ENCODE measurements around the gene VCAN.

VCAN gene

DNA sequence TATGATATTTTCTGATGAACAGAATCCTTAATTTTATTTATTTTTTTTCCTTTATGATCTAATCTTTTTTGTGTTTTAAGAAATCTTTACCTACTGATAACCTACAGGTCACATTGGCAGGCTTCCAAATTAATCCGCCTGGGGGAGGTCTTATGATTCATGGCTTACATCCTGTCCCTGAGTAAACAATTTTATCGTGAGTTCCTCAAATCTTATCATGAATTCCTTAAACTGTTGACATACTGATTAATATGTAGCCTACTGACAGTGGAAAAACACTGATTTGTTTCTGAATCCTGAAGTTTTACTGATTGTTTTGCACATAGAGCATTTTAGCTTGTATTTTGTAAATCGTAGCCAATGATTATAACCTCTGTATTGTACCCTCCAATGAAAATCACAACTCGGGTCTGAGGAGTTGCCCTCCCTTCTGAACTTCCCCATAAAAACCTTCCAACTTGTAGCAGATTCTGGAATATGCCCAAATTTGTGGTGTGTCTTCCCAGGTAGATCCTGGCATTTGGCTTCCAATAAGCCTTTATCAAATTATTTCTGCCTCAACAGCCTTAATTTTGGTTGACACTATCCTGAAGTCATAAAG lies 105.6 kb downstream of the VCAN start:
- H3K4me3 ChIP-seq (ENCODE audit: low read depth, low read length): no peak overlapping the region
- TF ChIP-seq, protein P1, sequence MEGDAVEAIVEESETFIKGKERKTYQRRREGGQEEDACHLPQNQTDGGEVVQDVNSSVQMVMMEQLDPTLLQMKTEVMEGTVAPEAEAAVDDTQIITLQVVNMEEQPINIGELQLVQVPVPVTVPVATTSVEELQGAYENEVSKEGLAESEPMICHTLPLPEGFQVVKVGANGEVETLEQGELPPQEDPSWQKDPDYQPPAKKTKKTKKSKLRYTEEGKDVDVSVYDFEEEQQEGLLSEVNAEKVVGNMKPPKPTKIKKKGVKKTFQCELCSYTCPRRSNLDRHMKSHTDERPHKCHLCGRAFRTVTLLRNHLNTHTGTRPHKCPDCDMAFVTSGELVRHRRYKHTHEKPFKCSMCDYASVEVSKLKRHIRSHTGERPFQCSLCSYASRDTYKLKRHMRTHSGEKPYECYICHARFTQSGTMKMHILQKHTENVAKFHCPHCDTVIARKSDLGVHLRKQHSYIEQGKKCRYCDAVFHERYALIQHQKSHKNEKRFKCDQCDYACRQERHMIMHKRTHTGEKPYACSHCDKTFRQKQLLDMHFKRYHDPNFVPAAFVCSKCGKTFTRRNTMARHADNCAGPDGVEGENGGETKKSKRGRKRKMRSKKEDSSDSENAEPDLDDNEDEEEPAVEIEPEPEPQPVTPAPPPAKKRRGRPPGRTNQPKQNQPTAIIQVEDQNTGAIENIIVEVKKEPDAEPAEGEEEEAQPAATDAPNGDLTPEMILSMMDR (IDR thresholded peaks at IDR 0.05; ENCODE audit: low read depth, low read length): no peak
- no peaks in the 10 kb centered on the region for H3K9me3 ChIP-seq (ENCODE audit: severe bottlenecking)
- H3K36me3 ChIP-seq: no peaks in the 10 kb centered on the region
- H3K27me3 ChIP-seq (ENCODE audit: insufficient read depth, low read depth, severe bottlenecking): no peaks in the 10 kb centered on the region
- no peak overlapping the region for H3K27ac ChIP-seq
- DNase-seq: no peak

DNA sequence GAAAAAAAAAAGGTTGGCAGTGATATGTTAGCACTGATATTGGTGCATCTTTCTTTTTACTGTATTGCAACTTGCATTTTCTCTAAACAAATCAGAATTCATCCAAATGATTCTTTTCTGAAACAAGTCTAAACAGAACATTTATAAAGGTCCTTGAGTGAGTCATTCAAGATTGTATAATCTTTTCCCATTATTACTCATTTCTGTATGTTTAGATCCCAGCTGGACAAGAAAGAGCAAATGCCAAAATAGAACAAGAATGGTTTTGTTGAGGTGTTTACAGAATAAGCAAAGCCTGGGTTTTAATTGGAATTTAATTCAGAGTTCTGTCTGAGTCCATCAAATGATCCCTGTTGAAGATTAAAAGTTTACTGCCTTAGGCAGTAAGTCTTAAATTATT lies 112.3 kb downstream of the VCAN start:
- DNase-seq: no peak
- Histone ChIP-seq H3K36me3 (no peaks in the 10 kb centered on the region), H3K27me3 (ENCODE audit: insufficient read depth, low read depth, severe bottlenecking) (no peaks in the 10 kb centered on the region), H3K9me3 (ENCODE audit: severe bottlenecking) (no peaks in the 10 kb centered on the region), H3K27ac (no peak overlapping the region), H3K4me3 (ENCODE audit: low read depth, low read length) (no peak overlapping the region)
- TF ChIP-seq, protein P1 (IDR thresholded peaks at IDR 0.05; ENCODE audit: low read depth, low read length): no peak

DNA sequence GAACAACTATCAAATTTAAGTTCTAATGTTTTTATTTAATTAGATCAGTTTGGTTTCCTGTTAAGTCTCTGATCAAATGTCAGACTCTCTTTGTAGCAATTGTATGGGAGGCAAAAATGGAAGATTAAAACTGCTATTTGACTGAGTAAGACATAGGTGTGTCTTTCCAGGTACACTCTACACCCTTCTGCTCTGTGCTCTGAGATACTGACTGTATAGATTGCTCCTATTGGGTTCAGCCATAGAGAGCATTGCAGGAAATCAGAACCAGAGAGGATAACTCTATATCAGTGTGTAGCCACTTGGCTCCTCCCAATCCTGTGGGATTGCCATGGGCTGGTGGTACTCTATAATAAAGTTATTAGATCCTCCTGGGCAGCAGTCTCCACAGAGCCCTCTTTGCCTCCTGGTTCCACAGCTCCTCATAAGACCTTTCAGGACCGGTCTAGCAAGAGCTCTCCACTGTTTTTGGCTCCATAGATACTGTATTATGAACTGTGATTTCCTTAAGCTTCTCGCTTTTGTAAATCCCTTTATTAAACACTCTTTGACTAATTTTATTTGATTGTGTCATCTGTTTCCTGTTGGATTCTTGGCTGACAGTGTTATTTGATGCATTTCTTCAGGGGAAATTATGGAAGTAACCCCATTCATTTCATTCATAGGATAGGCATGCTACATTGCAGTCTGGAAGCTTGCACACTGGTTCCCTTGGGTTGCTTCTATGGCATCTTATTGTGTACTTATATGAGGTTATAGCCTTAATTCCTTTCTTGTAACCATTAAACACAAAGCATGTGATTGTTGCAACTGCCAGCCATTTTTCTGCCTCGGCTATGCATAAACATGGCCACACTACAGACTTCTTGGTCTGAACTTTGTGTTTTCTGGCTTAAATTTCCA lies 115.6 kb downstream of the VCAN start:
- H3K27ac ChIP-seq: no peak overlapping the region
- no peak for DNase-seq
- no peaks in the 10 kb centered on the region for H3K27me3 ChIP-seq (ENCODE audit: insufficient read depth, low read depth, severe bottlenecking)
- no peaks in the 10 kb centered on the region for H3K9me3 ChIP-seq (ENCODE audit: severe bottlenecking)
- TF ChIP-seq, protein P1 (IDR thresholded peaks at IDR 0.05; ENCODE audit: low read depth, low read length): no peak
- no peak overlapping the region for H3K4me3 ChIP-seq (ENCODE audit: low read depth, low read length)
- no peaks in the 10 kb centered on the region for H3K36me3 ChIP-seq

DNA sequence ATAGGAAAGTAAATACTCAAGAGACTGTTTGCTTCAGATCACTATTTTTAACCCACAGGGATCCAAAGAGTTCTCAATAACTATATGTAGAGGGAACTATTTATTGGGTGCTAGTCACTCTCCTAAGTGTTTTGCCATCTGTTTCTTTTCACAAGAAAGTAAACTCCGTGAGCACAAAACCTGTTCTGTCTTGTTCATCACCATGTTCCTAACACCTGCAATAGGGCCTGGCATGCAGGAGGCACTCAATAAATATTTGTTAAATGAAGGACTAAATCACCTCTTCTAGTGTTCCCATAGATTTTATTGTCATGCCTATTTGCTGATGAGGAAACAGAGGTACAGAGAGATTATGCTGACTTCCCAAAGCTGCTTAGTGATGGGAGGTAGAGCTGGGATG lies 118.2 kb downstream of the VCAN start:
- Histone ChIP-seq H3K27me3 (ENCODE audit: insufficient read depth, low read depth, severe bottlenecking) (no peaks in the 10 kb centered on the region), H3K9me3 (ENCODE audit: severe bottlenecking) (no peaks in the 10 kb centered on the region), H3K27ac (no peak overlapping the region), H3K36me3 (no peaks in the 10 kb centered on the region), H3K4me3 (ENCODE audit: low read depth, low read length) (no peak overlapping the region)
- TF ChIP-seq, protein P1 (IDR thresholded peaks at IDR 0.05; ENCODE audit: low read depth, low read length): no peak
- DNase-seq: no peak

DNA sequence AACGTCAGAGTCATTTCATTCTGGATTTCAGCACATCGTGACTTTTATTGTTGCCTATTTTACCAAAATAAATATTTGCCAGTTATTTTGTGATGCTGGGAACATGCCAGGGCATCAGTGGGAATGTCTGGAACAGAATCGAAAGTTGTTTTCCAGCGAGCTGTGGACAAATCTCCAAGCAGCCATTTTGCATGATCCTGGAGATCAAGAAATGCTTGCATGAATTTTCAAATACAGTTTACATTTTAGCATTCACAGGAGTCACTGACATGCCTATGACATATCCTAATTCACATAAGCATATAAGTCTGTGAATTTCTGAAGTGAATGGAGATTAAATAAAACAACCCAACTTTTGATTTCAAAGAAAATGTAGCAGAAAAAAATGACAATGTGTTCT lies 119.4 kb downstream of the VCAN start:
- TF ChIP-seq, protein P1 (IDR thresholded peaks at IDR 0.05; ENCODE audit: low read depth, low read length): no peak
- no peaks in the 10 kb centered on the region for H3K27me3 ChIP-seq (ENCODE audit: insufficient read depth, low read depth, severe bottlenecking)
- H3K4me3 ChIP-seq (ENCODE audit: low read depth, low read length): no peak overlapping the region
- no peaks in the 10 kb centered on the region for H3K9me3 ChIP-seq (ENCODE audit: severe bottlenecking)
- no peak overlapping the region for H3K27ac ChIP-seq
- H3K36me3 ChIP-seq: no peaks in the 10 kb centered on the region
- no peak for DNase-seq
